HL-60 (cell line): ENCODE data around the gene PITPNM3.

Experiments
- DNase-seq, 2 experiments: peaks; one replicate each; pipeline ENCODE4 v3.0.0-alpha.2; 2010 to 2020; ENCODE audit warnings: low read depth in 1 of 2, low spot score in 1 of 2
- H3K27ac ChIP-seq: fragments of 250-450 bp; sonication (Bioruptor Pico); replicated peaks from 2 replicates; pipeline ENCODE4 v1.5.1; 2020; ENCODE audit warnings: mild to moderate bottlenecking, moderate library complexity
- H3K27me3 ChIP-seq: fragments of 250-450 bp; sonication (Bioruptor Pico); 2 replicates; pipeline ENCODE4 v1.5.1; 2021; ENCODE audit warnings: mild to moderate bottlenecking, moderate library complexity; ENCODE audit not compliant: insufficient read depth, poor library complexity, severe bottlenecking
- H3K4me3 ChIP-seq: replicated peaks from 2 replicates; pipeline ENCODE4 v1.5.1; 2011; ENCODE audit warnings: mild to moderate bottlenecking, control low read depth, low read length; ENCODE audit not compliant: insufficient read depth
- CTCF ChIP-seq: IDR thresholded peaks from one replicate; pipeline ENCODE4 v1.5.1; 2011; ENCODE audit warnings: low read length, control low read depth, inconsistent platforms; ENCODE audit not compliant: insufficient read depth
- GABPA ChIP-seq: IDR thresholded peaks from 2 replicates; pipeline ENCODE4 v1.6.1; 2012; ENCODE audit warnings: low read depth
- POLR2AphosphoS5 ChIP-seq: IDR thresholded peaks from 2 replicates; pipeline ENCODE4 v1.6.1; 2012; ENCODE audit warnings: low read depth
- REST ChIP-seq: IDR thresholded peaks from 2 replicates; pipeline ENCODE4 v1.6.1; 2012; ENCODE audit warnings: low read depth; ENCODE audit not compliant: insufficient replicate concordance
- SPI1 ChIP-seq: IDR thresholded peaks from 2 replicates; pipeline ENCODE4 v1.6.1; 2012; ENCODE audit warnings: low read depth, mild to moderate bottlenecking, borderline replicate concordance

The PITPNM3 gene

GRCh38 chr17:6461246-6461645, 95.1 kb downstream of the PITPNM3 start:
- Histone ChIP-seq H3K27ac (no peak overlapping the region), H3K27me3 (no peaks in the 10 kb centered on the region), H3K4me3 (no peak overlapping the region)
- TF ChIP-seq POLR2AphosphoS5: no peak
- no peak for TF ChIP-seq CTCF
- no peak for TF ChIP-seq REST
- no peak for TF ChIP-seq GABPA
- no peak for TF ChIP-seq SPI1
- DNase-seq: no peak

- TF ChIP-seq SPI1 (no peak), POLR2AphosphoS5 (no peak), REST (no peak), GABPA (no peak), CTCF (no peak)
- no peak overlapping the region for H3K27ac ChIP-seq
Observed at GRCh38 chr17:6460531-6461161, 95.7 kb downstream of the PITPNM3 start.

GRCh38 chr17:6458460-6458950, 97.8 kb downstream of the PITPNM3 start:
- Histone ChIP-seq H3K4me3 (no peak overlapping the region), H3K27me3 (no peaks in the 10 kb centered on the region), H3K27ac (no peak overlapping the region)
- DNase-seq: no peak
- TF ChIP-seq SPI1: no peak

More at GRCh38 chr17:6460531-6461161, 95.7 kb downstream of the PITPNM3 start:
- Histone ChIP-seq H3K4me3 (no peak overlapping the region), H3K27me3 (no peaks in the 10 kb centered on the region)
- no peak for DNase-seq

- Histone ChIP-seq H3K27ac (no peak overlapping the region), H3K4me3 (no peak overlapping the region), H3K27me3 (no peaks in the 10 kb centered on the region)
- DNase-seq: no peak
- no peak for TF ChIP-seq SPI1
- TF ChIP-seq REST: no peak
- no peak for TF ChIP-seq CTCF
- no peak for TF ChIP-seq POLR2AphosphoS5
- TF ChIP-seq GABPA: no peak
Observed at GRCh38 chr17:6457688-6458459, 98.5 kb downstream of the PITPNM3 start.
